Body of pancreas (tissue), 4 donors: ENCODE measurements around the gene ABCB11.

Experiments
- CTCF ChIP-seq, 7 experiments: fragments of 450-650 bp in 4 of 7; fragments of 200-600 bp in 3 of 7; sonication (generic) in 3 of 7; IDR thresholded peaks; one replicate each; pipeline ENCODE4 v1.5.1; 2016 to 2019; ENCODE audit warnings: antibody characterized with exemption in 7 of 7
- POLR2A ChIP-seq, 3 donors: fragments of 450-650 bp; IDR thresholded peaks; one replicate each; pipeline ENCODE4 v1.6.1; 2016; ENCODE audit warnings: antibody characterized with exemption in 3 of 3, mild to moderate bottlenecking in 2 of 3

- no peak for TF ChIP-seq CTCF (IDR thresholded peaks at IDR 0.05)
- TF ChIP-seq POLR2A (IDR thresholded peaks at IDR 0.05), result no peak
Observed at GRCh38 chr2:169027234-169027633, 3.9 kb downstream of the ABCB11 start.
